ENCODE measurements around the gene PEF1.

The PEF1 gene

DNA sequence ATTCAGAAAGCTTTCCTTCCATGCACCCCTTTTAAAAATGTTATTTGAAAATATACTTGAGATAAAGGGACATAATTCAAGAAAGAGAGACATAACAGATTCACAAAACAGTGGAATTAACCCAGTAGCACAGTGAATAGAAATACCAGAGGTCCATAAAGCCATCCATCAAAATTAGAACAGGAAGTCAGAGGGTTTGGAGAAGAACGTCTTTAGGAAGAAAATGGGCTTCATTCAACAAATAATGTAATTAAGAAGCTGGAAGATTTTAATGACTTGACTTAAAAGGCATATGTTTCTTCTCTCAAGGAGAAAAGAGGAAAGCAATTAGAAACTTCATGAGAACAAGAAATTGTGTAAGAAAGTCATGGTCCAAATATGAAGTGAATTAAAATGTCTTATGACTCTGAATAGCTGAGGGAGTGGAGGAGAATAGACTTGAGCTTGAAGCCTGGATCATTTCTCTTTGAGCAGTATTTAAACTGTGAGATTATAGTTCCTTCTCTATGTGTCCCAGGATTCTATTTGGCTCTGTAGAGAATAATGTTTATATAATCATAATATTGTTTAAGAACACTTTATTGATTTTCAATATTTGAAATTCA lies 35.1 kb downstream of the PEF1 start:
- TF ChIP-seq, protein P1, sequence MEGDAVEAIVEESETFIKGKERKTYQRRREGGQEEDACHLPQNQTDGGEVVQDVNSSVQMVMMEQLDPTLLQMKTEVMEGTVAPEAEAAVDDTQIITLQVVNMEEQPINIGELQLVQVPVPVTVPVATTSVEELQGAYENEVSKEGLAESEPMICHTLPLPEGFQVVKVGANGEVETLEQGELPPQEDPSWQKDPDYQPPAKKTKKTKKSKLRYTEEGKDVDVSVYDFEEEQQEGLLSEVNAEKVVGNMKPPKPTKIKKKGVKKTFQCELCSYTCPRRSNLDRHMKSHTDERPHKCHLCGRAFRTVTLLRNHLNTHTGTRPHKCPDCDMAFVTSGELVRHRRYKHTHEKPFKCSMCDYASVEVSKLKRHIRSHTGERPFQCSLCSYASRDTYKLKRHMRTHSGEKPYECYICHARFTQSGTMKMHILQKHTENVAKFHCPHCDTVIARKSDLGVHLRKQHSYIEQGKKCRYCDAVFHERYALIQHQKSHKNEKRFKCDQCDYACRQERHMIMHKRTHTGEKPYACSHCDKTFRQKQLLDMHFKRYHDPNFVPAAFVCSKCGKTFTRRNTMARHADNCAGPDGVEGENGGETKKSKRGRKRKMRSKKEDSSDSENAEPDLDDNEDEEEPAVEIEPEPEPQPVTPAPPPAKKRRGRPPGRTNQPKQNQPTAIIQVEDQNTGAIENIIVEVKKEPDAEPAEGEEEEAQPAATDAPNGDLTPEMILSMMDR (IDR thresholded peaks at IDR 0.05) = no peak
- no peak for TF ChIP-seq ZFX (IDR thresholded peaks at IDR 0.05; ENCODE audit: borderline replicate concordance)
- no peak overlapping the region for H3K27ac ChIP-seq

DNA sequence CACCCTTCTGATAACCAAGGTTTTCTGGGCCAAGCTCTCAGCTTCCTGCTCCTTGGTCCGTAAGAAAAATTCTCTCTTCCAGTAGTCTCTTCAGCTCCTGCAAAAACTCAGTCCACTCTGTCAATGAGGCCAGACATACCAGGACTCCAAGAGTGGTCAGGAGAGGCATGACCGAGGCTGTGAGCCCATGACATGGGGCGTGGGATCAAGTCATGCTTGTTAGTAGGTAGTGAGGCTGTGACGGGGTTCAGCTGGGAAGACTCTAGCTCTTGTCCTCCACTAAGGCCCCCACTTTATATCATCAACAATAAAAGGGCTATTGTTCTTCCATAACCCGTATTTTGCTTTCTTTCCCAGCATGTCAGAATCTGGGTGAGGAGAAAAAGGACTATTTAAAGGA lies 37.3 kb downstream of the PEF1 start:
- no peak overlapping the region for H3K27ac ChIP-seq
- TF ChIP-seq ZFX (IDR thresholded peaks at IDR 0.05; ENCODE audit: borderline replicate concordance) = no peak
- TF ChIP-seq, protein P1 (IDR thresholded peaks at IDR 0.05) = no peak

DNA sequence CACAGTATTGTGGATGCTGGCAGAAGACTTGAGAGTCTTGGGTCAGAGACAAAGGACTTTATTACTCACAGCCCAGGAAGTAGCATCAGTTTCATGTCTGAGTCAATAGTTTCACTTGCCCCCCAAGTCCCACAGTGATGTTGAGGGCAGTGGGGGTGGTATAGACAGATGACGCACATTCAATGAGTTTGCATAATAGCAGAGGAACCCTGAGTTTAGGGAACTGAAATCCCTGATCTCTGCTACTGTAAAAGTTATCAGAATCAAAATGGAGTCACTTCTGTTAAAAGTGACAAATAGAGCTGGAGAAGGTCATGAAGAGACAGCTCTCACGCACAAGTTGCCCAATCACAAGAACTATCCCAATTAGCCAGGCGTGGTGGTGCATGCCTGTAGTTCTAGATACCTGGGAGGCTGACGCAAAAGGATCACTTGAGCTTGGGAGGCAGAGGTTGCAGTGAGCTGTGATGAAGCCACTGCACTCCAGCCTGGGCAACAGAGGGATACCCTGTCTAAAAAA lies 38.7 kb downstream of the PEF1 start:
- no peak overlapping the region for H3K27ac ChIP-seq
- TF ChIP-seq, protein P1 (IDR thresholded peaks at IDR 0.05) = no peak
- no peak for TF ChIP-seq ZFX (IDR thresholded peaks at IDR 0.05; ENCODE audit: borderline replicate concordance)

DNA sequence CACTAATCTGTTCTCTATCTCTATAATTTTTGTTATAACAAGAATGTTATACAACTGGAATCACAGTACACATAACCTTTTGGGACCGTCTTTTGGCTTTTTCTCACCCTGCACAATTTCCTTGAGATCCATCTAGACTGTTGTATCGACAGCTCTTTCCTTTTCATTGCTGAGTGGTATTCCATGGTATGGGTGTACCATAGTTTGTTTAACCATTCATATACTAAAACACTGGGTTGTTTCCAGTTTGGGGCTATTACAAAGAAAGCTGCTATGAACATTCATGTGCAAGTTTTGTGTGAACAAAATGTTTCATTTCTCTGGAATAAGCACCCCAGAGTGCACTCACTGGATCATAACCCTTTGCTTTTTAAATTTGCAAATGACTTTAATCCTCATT lies 42.6 kb downstream of the PEF1 start:
- TF ChIP-seq ZFX (IDR thresholded peaks at IDR 0.05; ENCODE audit: borderline replicate concordance) = no peak
- TF ChIP-seq, protein P1 (IDR thresholded peaks at IDR 0.05) = no peak
- no peak overlapping the region for H3K27ac ChIP-seq

DNA sequence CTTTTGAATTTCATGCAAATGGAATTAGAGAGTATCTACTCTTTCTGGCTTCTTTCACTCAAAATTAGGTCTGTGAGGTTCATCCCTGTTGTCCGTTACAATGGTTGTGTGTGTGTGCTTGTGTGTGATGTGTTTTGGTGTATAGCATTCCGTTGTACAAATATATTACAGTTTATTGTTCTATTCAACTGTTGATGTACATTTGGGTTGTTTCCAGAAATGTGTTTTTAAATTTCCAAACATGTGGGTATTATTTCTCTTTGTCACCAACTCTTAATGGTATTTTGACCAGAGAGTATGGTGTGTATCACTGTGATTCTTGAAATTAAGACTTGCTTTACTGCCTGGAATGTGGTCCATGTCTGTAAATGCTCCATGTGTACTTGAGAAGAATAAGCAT lies 44.0 kb downstream of the PEF1 start:
- H3K27ac ChIP-seq = no peak overlapping the region
- TF ChIP-seq, protein P1 (IDR thresholded peaks at IDR 0.05) = no peak
- TF ChIP-seq ZFX (IDR thresholded peaks at IDR 0.05; ENCODE audit: borderline replicate concordance) = no peak

DNA sequence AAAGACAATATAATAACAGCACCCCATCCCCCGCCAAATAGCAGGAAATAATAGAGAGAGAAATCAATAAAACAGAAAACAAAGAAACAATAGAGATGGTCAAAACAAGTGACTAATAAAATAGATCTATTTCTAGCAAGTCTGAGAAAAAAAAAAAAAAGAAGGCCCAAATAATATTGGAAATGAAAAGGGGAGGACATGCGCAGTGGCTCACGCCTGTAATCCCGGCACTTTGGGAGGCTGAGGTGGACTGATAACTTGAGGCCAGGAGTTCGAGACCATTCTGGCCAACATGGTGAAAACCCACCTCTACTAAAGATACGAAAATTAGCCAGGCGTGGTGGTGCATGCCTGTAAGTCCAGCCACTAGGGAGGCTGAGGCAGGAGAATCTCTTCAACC lies 45.7 kb downstream of the PEF1 start:
- TF ChIP-seq, protein P1 (IDR thresholded peaks at IDR 0.05) = no peak
- TF ChIP-seq ZFX (IDR thresholded peaks at IDR 0.05; ENCODE audit: borderline replicate concordance) = no peak
- no peak overlapping the region for H3K27ac ChIP-seq

DNA sequence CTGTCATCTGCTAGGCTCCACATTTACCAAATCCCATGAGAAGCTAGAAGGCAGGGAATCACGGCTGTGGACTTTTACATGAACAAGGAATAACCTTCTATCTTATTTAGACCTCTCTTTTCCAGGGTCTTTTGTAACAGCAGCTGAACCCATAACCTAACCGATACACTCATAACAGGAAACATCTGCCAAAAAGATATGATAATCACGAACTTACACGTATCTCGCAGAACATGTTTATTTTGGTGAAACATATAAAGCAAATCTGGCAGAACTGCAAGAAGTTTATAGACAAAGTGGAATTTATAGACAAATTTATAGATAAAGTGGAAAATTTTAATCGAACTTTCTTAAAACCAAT lies 48.0 kb downstream of the PEF1 start:
- H3K27ac ChIP-seq = no peak overlapping the region
- TF ChIP-seq ZFX (IDR thresholded peaks at IDR 0.05; ENCODE audit: borderline replicate concordance) = no peak
- TF ChIP-seq, protein P1 (IDR thresholded peaks at IDR 0.05) = no peak

Measured in 22Rv1 (cell line).